HCT116 (cell line): ENCODE results near the gene EHD4. TPM values are rescaled to one million over a fixed set of nuclear protein-coding genes. Genes with fewer than 3 reads are reported as not detected.

Experiments used
- ATAC-seq: fragments of 200-7000 bp; cut with Tn5 transposase; 2 replicates; pipeline ENCODE4 v1.9.1; 2020; ENCODE audit warnings: mild to moderate bottlenecking, moderate library complexity
- BruUV-seq: library from RNA; stranded (reverse); fragments of 400-500 nt; replicated peaks from 2 replicates; lab custom pipeline; 2021; lab: Mats Ljungman, UMichigan
- CTCF ChIA-PET: fragments of 300-600 bp; sonication (Branson Sonifier 250); formaldehyde crosslinking; loops from one replicate; lab custom pipeline; 2021; ENCODE audit warnings: antibody characterized with exemption; lab: Charles Lee
- POLR2A ChIA-PET: fragments of 300-600, 350-600 bp; sonication (Branson Sonifier 250); formaldehyde crosslinking; loops from one replicate; lab custom pipeline; 2021; ENCODE audit warnings: antibody characterized with exemption; lab: Charles Lee
- RAD21 ChIA-PET, 2 experiments: fragments of 300-600 bp; sonication (Branson Sonifier 250); formaldehyde crosslinking; loops; one replicate each; lab custom pipeline; 2023; ENCODE audit warnings: low total read pairs in 2 of 2; ENCODE audit not compliant: uncharacterized antibody in 2 of 2, unreplicated experiment in 2 of 2, low non-redundant PET in 1 of 2; lab: Charles Lee
- DNase-seq: peaks from one replicate; pipeline ENCODE4 v3.0.0-alpha.2; 2010; ENCODE audit warnings: low read depth, low spot score
- H2AFZ ChIP-seq: fragments of 200-600 bp; shearing (Covaris generic), sonication (generic); 2 replicates; pipeline ENCODE4 v1.6.1; 2017; ENCODE audit warnings: low read depth, mixed run types, mixed read lengths, antibody characterized with exemption, low read length; ENCODE audit not compliant: poor library complexity, severe bottlenecking
- H3K27ac ChIP-seq: 2 replicates; pipeline ENCODE4 v1.5.1; 2012; ENCODE audit warnings: low read depth, low read length
- H3K27me3 ChIP-seq: fragments of 200-600 bp; sonication (generic); 2 replicates; pipeline ENCODE4 v1.6.1; 2016; ENCODE audit warnings: mixed run types, low read length, mixed read lengths; ENCODE audit not compliant: insufficient read depth
- H3K36me3 ChIP-seq, 2 experiments: fragments of 200-500 bp in 1 of 2; fragments of 200-600 bp in 1 of 2; sonication (Bioruptor generic) in 1 of 2; sonication (generic) in 1 of 2; 2 replicates each; pipeline versions ENCODE4 v1.5.1 to v1.6.1; 2014 to 2016; ENCODE audit warnings: low read length in 2 of 2, inconsistent platforms in 1 of 2, mixed read lengths in 1 of 2, mixed run types in 1 of 2; ENCODE audit not compliant: insufficient read depth in 2 of 2, control insufficient read depth in 1 of 2
- H3K4me1 ChIP-seq, 2 experiments: fragments of 200-600 bp in 1 of 2; sonication (generic) in 1 of 2; 2 replicates each; pipeline versions ENCODE4 v1.5.1 to v1.6.1; 2012 to 2017; ENCODE audit warnings: low read length in 2 of 2, inconsistent platforms in 1 of 2, mild to moderate bottlenecking in 1 of 2, mixed read lengths in 1 of 2, mixed run types in 1 of 2, moderate library complexity in 1 of 2; ENCODE audit not compliant: insufficient read depth in 2 of 2, control insufficient read depth in 1 of 2
- H3K4me2 ChIP-seq: fragments of 200-600 bp; sonication (generic); 2 replicates; pipeline ENCODE4 v1.6.1; 2017; ENCODE audit warnings: mixed run types, low read length, mixed read lengths
- H3K4me3 ChIP-seq, 2 experiments: fragments of 200-600 bp in 1 of 2; sonication (generic) in 1 of 2; replicated peaks in 1 of 2; 2 replicates each; pipeline ENCODE4 v1.5.1; 2011 to 2016; ENCODE audit warnings: low read length in 2 of 2, control low read depth in 1 of 2, low read depth in 1 of 2, mild to moderate bottlenecking in 1 of 2, mixed read lengths in 1 of 2, mixed run types in 1 of 2
- H3K79me2 ChIP-seq: fragments of 200-600 bp; sonication (generic); 2 replicates; pipeline ENCODE4 v1.6.1; 2017; ENCODE audit warnings: mild to moderate bottlenecking, mixed run types, low read length, moderate library complexity, mixed read lengths; ENCODE audit not compliant: insufficient read depth
- H3K9ac ChIP-seq: fragments of 200-600 bp; sonication (generic); 2 replicates; pipeline ENCODE4 v1.6.1; 2016; ENCODE audit warnings: low read length, mixed read lengths
- H3K9me2 ChIP-seq: fragments of 200-600 bp; sonication (generic), shearing (Covaris generic); 2 replicates; pipeline ENCODE4 v1.6.1; 2017; ENCODE audit warnings: mixed run types, mild to moderate bottlenecking, moderate library complexity; ENCODE audit not compliant: insufficient read depth
- H3K9me3 ChIP-seq, 2 experiments: fragments of 200-500 bp in 1 of 2; fragments of 200-600 bp in 1 of 2; sonication (Bioruptor generic) in 1 of 2; sonication (generic) in 1 of 2; 2 replicates each; pipeline ENCODE4 v1.6.1; 2014 to 2017; ENCODE audit warnings: low read length in 2 of 2, mixed read lengths in 2 of 2, inconsistent platforms in 1 of 2, low read depth in 1 of 2, mild to moderate bottlenecking in 1 of 2, mixed run types in 1 of 2, moderate library complexity in 1 of 2; ENCODE audit not compliant: control insufficient read depth in 1 of 2, insufficient read depth in 1 of 2
- H4K20me1 ChIP-seq: fragments of 200-600 bp; sonication (generic), shearing (Covaris generic); 2 replicates; pipeline ENCODE4 v1.6.1; 2017; ENCODE audit warnings: mixed run types, mild to moderate bottlenecking, moderate library complexity; ENCODE audit not compliant: insufficient read depth
- ELF1 ChIP-seq: IDR thresholded peaks from 2 replicates; pipeline ENCODE4 v1.6.1; 2012; ENCODE audit warnings: low read depth, borderline replicate concordance
- POLR2A ChIP-seq: IDR thresholded peaks from 2 replicates; pipeline ENCODE4 v1.7.0; 2011; ENCODE audit warnings: borderline replicate concordance; ENCODE audit not compliant: insufficient read depth, insufficient read length; ENCODE audit errors: extremely low read depth
- RAD21 ChIP-seq: IDR thresholded peaks from 2 replicates; pipeline ENCODE4 v1.6.1; 2012; ENCODE audit warnings: low read depth, mild to moderate bottlenecking
- intact Hi-C: fragments of 100-400 bp; cut with micrococcal nuclease; formaldehyde crosslinking; loops from 2 replicates; pipeline ENCODE4 v1.10.0; 2022
- total RNA-seq: library from RNA; stranded (reverse); gene quantifications from one replicate; pipeline ENCODE4 v1.2.1, GENCODE V29; 2021; ENCODE audit not compliant: unreplicated experiment

EHD4 gene
- total RNA-seq, 1 experiment from 2014 or later: 28.0 TPM

DNA sequence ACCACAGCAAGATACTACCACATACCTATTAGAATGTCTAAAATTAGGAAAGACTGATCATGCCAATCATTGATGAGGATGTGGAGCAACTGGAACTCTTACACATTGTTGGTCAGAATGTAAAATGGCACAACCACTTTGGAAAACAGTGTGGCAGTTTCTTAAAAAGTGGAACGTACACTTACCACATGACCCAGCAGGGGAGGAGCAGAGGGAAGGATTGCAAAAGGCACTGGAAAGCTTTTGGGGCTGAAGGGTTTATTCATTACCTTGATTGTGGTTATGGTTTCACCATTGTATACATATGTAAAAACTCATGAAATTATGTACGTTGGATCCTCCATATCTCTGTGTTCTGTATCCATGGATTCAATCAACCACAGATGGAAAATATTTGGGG, 3.3 kb upstream of the EHD4 start:
- Histone ChIP-seq H2AFZ (no peak overlapping the region), H3K36me3 (no peaks in the 10 kb centered on the region), H3K4me2 (no peak overlapping the region), H3K4me1 (peaks cover 10 to 22% of the 10 kb centered on the region in 2 experiments), H3K27ac (no peak overlapping the region), H3K27me3 (no peaks in the 10 kb centered on the region), H3K9me2 (no peaks in the 10 kb centered on the region)
- ChIA-PET CTCF (no interaction called here), RAD21 (no interaction called here)
- no peak for ATAC-seq
- BruUV-seq: no TSS peak
- TF ChIP-seq RAD21 (no peak), ELF1 (no peak)
- TF ChIP-seq, all 23 proteins: peak for 0
- intact Hi-C loops: no loop called here
- H3K9ac ChIP-seq: no peak overlapping the region
- no peak overlapping the region for H3K4me3 ChIP-seq
- H3K9me3 ChIP-seq: no peaks in the 10 kb centered on the region
- peaks cover 7% of the 10 kb centered on the region; the same call in 1 of the 2 replicates for H4K20me1 ChIP-seq
- no peak for DNase-seq
- H3K79me2 ChIP-seq: peaks cover 12% of the 10 kb centered on the region
- POLR2A ChIA-PET: no interaction called here

GRCh38 chr15:41974041-41974440, 1.7 kb upstream of the EHD4 start:
- Histone ChIP-seq H3K4me3 (no peak overlapping the region), H3K4me1 (peaks cover 21 to 30% of the 10 kb centered on the region in 2 experiments), H4K20me1 (peaks cover 9% of the 10 kb centered on the region; the same call in 1 of the 2 replicates), H3K9me3 (no peaks in the 10 kb centered on the region), H3K9ac (no peak overlapping the region), H3K27me3 (no peaks in the 10 kb centered on the region), H3K79me2 (peaks cover 28% of the 10 kb centered on the region), H3K27ac (no peak overlapping the region), H2AFZ (no peak overlapping the region), H3K36me3 (no peaks in the 10 kb centered on the region), H3K4me2 (no peak overlapping the region), H3K9me2 (no peaks in the 10 kb centered on the region)
- RAD21 ChIA-PET: no interaction called here
- no peak for TF ChIP-seq POLR2A
- DNase-seq (no peak), ATAC-seq (no peak)
- intact Hi-C loops: loop anchor here (5.0 kb wide), 2 partner anchors 37 to 83 kb away; no protein-coding TSS in a partner anchor
- POLR2A ChIA-PET: no interaction called here
- BruUV-seq: no TSS peak
- CTCF ChIA-PET: interaction anchor here (1.3 to 2.0 kb wide), 2 partner anchors 11 to 112 kb away, joined by 3 to 7 read pairs; no protein-coding TSS in a partner anchor
